A549 (cell line): ENCODE data around the gene FAM227B. TPM values are rescaled to one million over a fixed set of nuclear protein-coding genes. Genes with fewer than 3 reads are reported as not detected.

Source experiments
- ATAC-seq, 2 experiments: fragments of 200-7000 bp in 1 of 2; fragments of >200 bp in 1 of 2; cut with Nextera tagmentation in 1 of 2; cut with Tn5 transposase in 1 of 2; 3 replicates each; pipeline versions ENCODE4 v1.8.0 to v1.9.1; 2018 to 2020; ENCODE audit warnings: mild to moderate bottlenecking in 1 of 2, moderate library complexity in 1 of 2
- CTCF ChIA-PET: fragments of 300-600 bp; sonication (Branson Sonifier 250); formaldehyde crosslinking; extraction: SDS; loops from one replicate; lab custom pipeline; 2021; ENCODE audit warnings: antibody characterized with exemption, inconsistent platforms; lab: Yijun Ruan, JAX
- POLR2A ChIA-PET: fragments of 350-600 bp; formaldehyde crosslinking; extraction: SDS; loops from one replicate; lab custom pipeline; 2021; ENCODE audit warnings: antibody characterized with exemption, inconsistent platforms; lab: Yijun Ruan, JAX
- DNase-seq, 2 experiments: peaks; one replicate each; pipeline versions ENCODE4 v3.0.0 to v3.0.0-alpha.2; 2011 to 2016; ENCODE audit warnings: low read depth in 1 of 2, low spot score in 1 of 2
- FAIRE-seq: peaks from 2 replicates; lab custom pipeline; 2011; peaks lifted over from hg19 to GRCh38; lab: Jason Lieb, UNC
- H3K27ac ChIP-seq, 2 experiments: fragments of >200 bp; sonication (Bioruptor Twin); formaldehyde crosslinking; 3 replicates each; pipeline ENCODE4 v1.5.1; 2016 to 2017
- H3K4me1 ChIP-seq: fragments of >200 bp; sonication (Bioruptor Twin); formaldehyde crosslinking; 3 replicates; pipeline ENCODE4 v1.6.1; 2016
- H3K4me2 ChIP-seq: fragments of >200 bp; sonication (Bioruptor Twin); formaldehyde crosslinking; 3 replicates; pipeline ENCODE4 v1.6.1; 2016
- H3K4me3 ChIP-seq: fragments of >200 bp; sonication (Bioruptor Twin); formaldehyde crosslinking; 3 replicates; pipeline ENCODE4 v1.5.1; 2016
- H3K9me3 ChIP-seq: fragments of >200 bp; sonication (Bioruptor Twin); formaldehyde crosslinking; 3 replicates; pipeline ENCODE4 v1.6.1; 2016
- CBX8 ChIP-seq: fragments of 200-600 bp; sonication (generic); IDR thresholded peaks from 2 replicates; pipeline ENCODE4 v1.6.1; 2016
- EHMT2 ChIP-seq: fragments of 200-600 bp; sonication (generic); IDR thresholded peaks from 2 replicates; pipeline ENCODE4 v1.6.1; 2016; ENCODE audit warnings: antibody characterized with exemption, low read depth, mild to moderate bottlenecking, moderate library complexity
- FOXS1 ChIP-seq: fragments of 250-450 bp; sonication (Bioruptor Pico); IDR thresholded peaks from 2 replicates; pipeline ENCODE4 v1.5.0; 2020; ENCODE audit warnings: mild to moderate bottlenecking, moderate library complexity
- GATA3 ChIP-seq: IDR thresholded peaks from 2 replicates; pipeline ENCODE4 v1.6.1; 2012; ENCODE audit warnings: borderline replicate concordance
- HDAC2 ChIP-seq: fragments of 200-600 bp; sonication (generic); IDR thresholded peaks from 2 replicates; pipeline ENCODE4 v1.6.1; 2016
- HOXB5 ChIP-seq: fragments of 250-450 bp; sonication (Bioruptor Pico); IDR thresholded peaks from 2 replicates; pipeline ENCODE4 v1.5.0; 2020; ENCODE audit warnings: mild to moderate bottlenecking, moderate library complexity
- KDM1A ChIP-seq: fragments of 200-600 bp; sonication (generic); IDR thresholded peaks from 2 replicates; pipeline ENCODE4 v1.6.1; 2016; ENCODE audit warnings: low read depth, mild to moderate bottlenecking
- MAFK ChIP-seq: fragments of 450-650 bp; IDR thresholded peaks from 2 replicates; pipeline ENCODE4 v1.6.1; 2014; ENCODE audit not compliant: partially characterized antibody
- NFE2L2 ChIP-seq: fragments of 150-350 bp; conservative IDR thresholded peaks from 2 replicates; pipeline ENCODE4 v1.6.1; 2014; ENCODE audit warnings: low read length
- NR3C1 ChIP-seq: fragments of >200 bp; sonication (Bioruptor Twin); formaldehyde crosslinking; IDR thresholded peaks from 3 replicates; pipeline ENCODE4 v1.6.1; 2017
- RAD21 ChIP-seq, 2 experiments: fragments of >200 bp in 1 of 2; sonication (Bioruptor Twin) in 1 of 2; formaldehyde crosslinking in 1 of 2; IDR thresholded peaks in 1 of 2; conservative IDR thresholded peaks in 1 of 2; 2 replicates in 1 of 2; 3 replicates in 1 of 2; pipeline ENCODE4 v1.6.1; 2012 to 2018; ENCODE audit warnings: inconsistent platforms in 1 of 2
- SMC3 ChIP-seq: fragments of >200 bp; sonication (Bioruptor Twin); formaldehyde crosslinking; IDR thresholded peaks from 3 replicates; pipeline ENCODE4 v1.6.1; 2018; ENCODE audit warnings: inconsistent platforms
- ZC3H11A ChIP-seq: fragments of 450-650 bp; IDR thresholded peaks from 2 replicates; pipeline ENCODE4 v1.6.1; 2014; ENCODE audit warnings: antibody characterized with exemption, mild to moderate bottlenecking
- ZFP36 ChIP-seq: fragments of 450-650 bp; IDR thresholded peaks from 2 replicates; pipeline ENCODE4 v1.6.1; 2014; ENCODE audit warnings: borderline replicate concordance; ENCODE audit not compliant: partially characterized antibody
- WGBS: methylation state at CpG from one replicate; pipeline ENCODE4 v1.1.6; 2017; ENCODE audit errors: missing lambda C conversion rate; 5-methylcytosine and 5-hydroxymethylcytosine counted together
- polyA plus RNA-seq, 4 experiments: library from polyadenylated mRNA; depleted of rRNA in 3 of 4; stranded (reverse); fragments of >200 nt; fragmentation: RNase III in 1 of 4; extraction: RNeasy Plus Mini Kit Qiagen cat#74134 plus additional on column Dnase treatment in 1 of 4; gene quantifications; 2 replicates in 3 of 4; 3 replicates in 1 of 4; pipeline ENCODE4 v1.2.3, GENCODE V29; 2011 to 2017
- TF ChIP-seq, protein P1 (sequence below): fragments of >200 bp; sonication (Bioruptor Twin); formaldehyde crosslinking; IDR thresholded peaks from 3 replicates; pipeline ENCODE4 v1.5.1; 2016
- TF ChIP-seq, protein P2 (sequence below): IDR thresholded peaks from 2 replicates; pipeline ENCODE4 v1.6.1; 2012
- TF ChIP-seq, protein P3 (sequence below): fragments of 250-450 bp; sonication (Bioruptor Pico); IDR thresholded peaks from 2 replicates; pipeline ENCODE4 v1.5.0; 2020; ENCODE audit warnings: low read depth, mild to moderate bottlenecking, moderate library complexity
- TF ChIP-seq, protein P4 (sequence below): fragments of >200 bp; sonication (Bioruptor Twin); formaldehyde crosslinking; IDR thresholded peaks from 2 replicates; pipeline ENCODE4 v1.6.1; 2016
- TF ChIP-seq, protein P5 (sequence below): fragments of 150-350 bp; IDR thresholded peaks from 2 replicates; pipeline ENCODE4 v1.6.1; 2014; ENCODE audit warnings: low read depth, mild to moderate bottlenecking, low read length

FAM227B gene
- polyA plus RNA-seq, 2 of the 4 experiments (the other 2 are of a cell fraction), result 1.9 to 3.7 TPM

DNA sequence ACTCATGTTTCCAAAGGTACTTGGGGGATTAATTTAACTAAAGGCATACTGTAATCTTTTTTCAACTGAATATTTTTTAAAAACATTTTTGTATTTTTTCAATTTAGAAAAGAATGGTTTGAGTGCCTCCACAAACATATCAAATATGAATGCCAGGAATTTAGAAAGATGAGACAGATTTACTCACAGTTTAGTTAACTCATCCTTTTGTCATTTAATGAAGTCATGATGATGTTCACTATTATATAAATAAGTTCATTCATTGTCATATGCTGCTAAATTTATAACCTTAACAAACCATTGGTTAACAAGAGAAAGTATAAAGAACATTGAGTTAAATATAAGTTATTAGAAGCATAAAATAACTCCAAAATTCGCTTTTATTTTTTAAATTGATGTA, 147.6 kb downstream of the FAM227B start:
- ATAC-seq, result no peak
- POLR2A ChIA-PET, result no interaction called here
- no peaks in the 10 kb centered on the region for H3K9me3 ChIP-seq
- no peak overlapping the region for H3K4me2 ChIP-seq
- CTCF ChIA-PET, result no interaction called here
- no peak for FAIRE-seq
- no peak for DNase-seq
- WGBS, result 2% methylated on average over 1 of the region's 1 CpG
- no peak overlapping the region for H3K4me3 ChIP-seq
- no peak overlapping the region for H3K27ac ChIP-seq
- no peaks in the 10 kb centered on the region for H3K4me1 ChIP-seq
- TF ChIP-seq, protein P1, sequence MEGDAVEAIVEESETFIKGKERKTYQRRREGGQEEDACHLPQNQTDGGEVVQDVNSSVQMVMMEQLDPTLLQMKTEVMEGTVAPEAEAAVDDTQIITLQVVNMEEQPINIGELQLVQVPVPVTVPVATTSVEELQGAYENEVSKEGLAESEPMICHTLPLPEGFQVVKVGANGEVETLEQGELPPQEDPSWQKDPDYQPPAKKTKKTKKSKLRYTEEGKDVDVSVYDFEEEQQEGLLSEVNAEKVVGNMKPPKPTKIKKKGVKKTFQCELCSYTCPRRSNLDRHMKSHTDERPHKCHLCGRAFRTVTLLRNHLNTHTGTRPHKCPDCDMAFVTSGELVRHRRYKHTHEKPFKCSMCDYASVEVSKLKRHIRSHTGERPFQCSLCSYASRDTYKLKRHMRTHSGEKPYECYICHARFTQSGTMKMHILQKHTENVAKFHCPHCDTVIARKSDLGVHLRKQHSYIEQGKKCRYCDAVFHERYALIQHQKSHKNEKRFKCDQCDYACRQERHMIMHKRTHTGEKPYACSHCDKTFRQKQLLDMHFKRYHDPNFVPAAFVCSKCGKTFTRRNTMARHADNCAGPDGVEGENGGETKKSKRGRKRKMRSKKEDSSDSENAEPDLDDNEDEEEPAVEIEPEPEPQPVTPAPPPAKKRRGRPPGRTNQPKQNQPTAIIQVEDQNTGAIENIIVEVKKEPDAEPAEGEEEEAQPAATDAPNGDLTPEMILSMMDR, result no peak
- TF ChIP-seq ZFP36, result no peak
- TF ChIP-seq, protein P2, sequence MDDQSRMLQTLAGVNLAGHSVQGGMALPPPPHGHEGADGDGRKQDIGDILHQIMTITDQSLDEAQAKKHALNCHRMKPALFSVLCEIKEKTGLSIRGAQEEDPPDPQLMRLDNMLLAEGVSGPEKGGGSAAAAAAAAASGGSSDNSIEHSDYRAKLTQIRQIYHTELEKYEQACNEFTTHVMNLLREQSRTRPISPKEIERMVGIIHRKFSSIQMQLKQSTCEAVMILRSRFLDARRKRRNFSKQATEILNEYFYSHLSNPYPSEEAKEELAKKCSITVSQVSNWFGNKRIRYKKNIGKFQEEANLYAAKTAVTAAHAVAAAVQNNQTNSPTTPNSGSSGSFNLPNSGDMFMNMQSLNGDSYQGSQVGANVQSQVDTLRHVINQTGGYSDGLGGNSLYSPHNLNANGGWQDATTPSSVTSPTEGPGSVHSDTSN, result no peak
- TF ChIP-seq NR3C1, result no peak
- TF ChIP-seq SMC3, result no peak
- no peak for TF ChIP-seq NFE2L2
- TF ChIP-seq KDM1A, result no peak
- TF ChIP-seq RAD21 (conservative IDR thresholded peaks at IDR 0.05 in 1 of 2, IDR thresholded peaks at IDR 0.05 in 1 of 2), result no peak
- TF ChIP-seq, protein P3, sequence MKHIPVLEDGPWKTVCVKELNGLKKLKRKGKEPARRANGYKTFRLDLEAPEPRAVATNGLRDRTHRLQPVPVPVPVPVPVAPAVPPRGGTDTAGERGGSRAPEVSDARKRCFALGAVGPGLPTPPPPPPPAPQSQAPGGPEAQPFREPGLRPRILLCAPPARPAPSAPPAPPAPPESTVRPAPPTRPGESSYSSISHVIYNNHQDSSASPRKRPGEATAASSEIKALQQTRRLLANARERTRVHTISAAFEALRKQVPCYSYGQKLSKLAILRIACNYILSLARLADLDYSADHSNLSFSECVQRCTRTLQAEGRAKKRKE, result no peak
- no peak for TF ChIP-seq HDAC2
- TF ChIP-seq, protein P4, sequence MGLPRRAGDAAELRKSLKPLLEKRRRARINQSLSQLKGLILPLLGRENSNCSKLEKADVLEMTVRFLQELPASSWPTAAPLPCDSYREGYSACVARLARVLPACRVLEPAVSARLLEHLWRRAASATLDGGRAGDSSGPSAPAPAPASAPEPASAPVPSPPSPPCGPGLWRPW, result no peak
- TF ChIP-seq FOXS1 (CRISPR knock-in tag), result no peak
- no peak for TF ChIP-seq MAFK

DNA sequence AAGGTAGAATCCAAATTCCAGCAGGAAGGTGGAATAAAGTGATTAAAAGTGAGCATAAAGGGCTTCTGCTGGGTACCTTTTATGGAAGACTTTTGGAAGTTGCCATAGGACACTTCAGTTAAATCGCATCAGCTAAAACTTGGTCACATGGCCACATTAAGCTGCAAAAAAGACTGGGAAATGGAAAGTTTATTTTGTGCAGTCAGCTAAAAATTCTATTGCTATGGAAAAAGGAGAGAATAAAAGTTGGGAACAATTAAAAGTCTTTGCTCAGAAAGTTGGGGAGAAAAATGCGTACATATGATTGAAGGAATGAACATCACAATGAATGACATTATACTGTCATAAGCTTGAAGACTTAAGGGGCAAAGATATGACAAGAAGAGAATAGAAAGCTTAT, 148.3 kb downstream of the FAM227B start:
- ATAC-seq, result no peak
- H3K27ac ChIP-seq, result no peak overlapping the region
- H3K9me3 ChIP-seq, result no peaks in the 10 kb centered on the region
- FAIRE-seq, result no peak
- 55% methylated on average over 2 of the region's 2 CpGs for WGBS
- TF ChIP-seq EHMT2 (no peak), MAFK (peak; percentile 50), CBX8 (no peak), GATA3 (no peak), ZC3H11A (no peak), HOXB5 (no peak)
- ChIA-PET CTCF (no interaction called here), POLR2A (no interaction called here)
- DNase-seq, result no peak
- no peak overlapping the region for H3K4me2 ChIP-seq
- H3K4me1 ChIP-seq, result no peaks in the 10 kb centered on the region
- no peak overlapping the region for H3K4me3 ChIP-seq

DNA sequence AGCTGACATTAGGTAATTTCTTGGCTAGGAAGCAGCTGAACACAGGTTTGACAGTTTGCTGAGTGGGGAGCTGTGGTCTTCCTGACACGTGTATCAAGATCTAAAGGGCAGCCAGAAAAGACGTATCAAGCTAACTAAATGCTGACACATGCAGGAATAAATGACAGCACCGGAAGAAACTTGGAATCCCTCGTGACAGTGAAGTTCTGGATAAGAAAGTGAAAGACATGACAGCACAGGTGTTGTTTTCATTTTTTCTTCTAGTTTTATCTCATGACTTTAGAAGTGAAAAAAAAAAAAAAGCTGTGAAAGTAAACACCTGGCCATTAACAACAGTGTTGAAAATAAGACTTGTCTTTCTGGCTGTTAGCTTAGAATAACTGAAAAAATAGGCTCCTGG, 148.9 kb downstream of the FAM227B start:
- Histone ChIP-seq H3K27ac (no peak overlapping the region), H3K4me3 (no peak overlapping the region), H3K4me1 (no peaks in the 10 kb centered on the region), H3K4me2 (no peak overlapping the region), H3K9me3 (no peaks in the 10 kb centered on the region)
- POLR2A ChIA-PET, result no interaction called here
- no peak for FAIRE-seq
- no peak for ATAC-seq
- peak; percentile 53 for TF ChIP-seq MAFK
- TF ChIP-seq, protein P5, sequence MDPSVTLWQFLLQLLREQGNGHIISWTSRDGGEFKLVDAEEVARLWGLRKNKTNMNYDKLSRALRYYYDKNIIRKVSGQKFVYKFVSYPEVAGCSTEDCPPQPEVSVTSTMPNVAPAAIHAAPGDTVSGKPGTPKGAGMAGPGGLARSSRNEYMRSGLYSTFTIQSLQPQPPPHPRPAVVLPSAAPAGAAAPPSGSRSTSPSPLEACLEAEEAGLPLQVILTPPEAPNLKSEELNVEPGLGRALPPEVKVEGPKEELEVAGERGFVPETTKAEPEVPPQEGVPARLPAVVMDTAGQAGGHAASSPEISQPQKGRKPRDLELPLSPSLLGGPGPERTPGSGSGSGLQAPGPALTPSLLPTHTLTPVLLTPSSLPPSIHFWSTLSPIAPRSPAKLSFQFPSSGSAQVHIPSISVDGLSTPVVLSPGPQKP, result no peak
- WGBS, result 37% methylated on average over 4 of the region's 4 CpGs
- CTCF ChIA-PET, result no interaction called here
- no peak for DNase-seq
